AG09309 (cell line): ENCODE measurements around the gene RNASE1.

Experiments used
- DNase-seq: peaks from one replicate; pipeline ENCODE4 v3.0.0-alpha.2; 2010; ENCODE audit warnings: low read depth
- H3K4me3 ChIP-seq: 2 replicates; pipeline ENCODE4 v1.5.1; 2011; ENCODE audit warnings: mild to moderate bottlenecking, low read depth, low read length, moderate library complexity; ENCODE audit not compliant: control insufficient read depth
- TF ChIP-seq, protein P1 (sequence below): IDR thresholded peaks from 2 replicates; pipeline ENCODE4 v1.5.1; 2011; ENCODE audit warnings: mild to moderate bottlenecking, low read depth, low read length, inconsistent platforms; ENCODE audit not compliant: insufficient read depth, control insufficient read depth; ENCODE audit errors: missing control alignments

Gene RNASE1

DNA sequence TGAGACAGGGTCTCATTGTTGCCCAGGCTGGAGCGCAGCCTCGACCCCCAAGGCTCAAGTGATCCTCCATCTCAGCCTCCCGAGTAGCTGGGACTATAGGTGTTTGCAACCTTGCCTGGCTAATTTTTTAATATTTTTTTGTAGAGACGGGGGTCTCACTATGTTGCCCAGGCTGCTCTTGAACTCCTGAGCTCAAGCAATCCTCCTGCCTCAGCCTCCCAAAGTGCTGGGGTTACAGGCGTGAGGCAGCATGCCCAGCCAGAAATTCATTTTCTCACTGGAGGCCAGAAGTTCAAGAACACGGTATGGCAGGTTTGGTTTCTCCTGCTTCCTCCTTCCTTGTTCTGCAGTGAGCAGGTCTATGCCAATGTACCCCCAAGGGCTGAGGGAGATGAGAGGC lies 3.7 kb downstream of the RNASE1 start:
- no peak overlapping the region for H3K4me3 ChIP-seq
- no peak for DNase-seq
- TF ChIP-seq, protein P1, sequence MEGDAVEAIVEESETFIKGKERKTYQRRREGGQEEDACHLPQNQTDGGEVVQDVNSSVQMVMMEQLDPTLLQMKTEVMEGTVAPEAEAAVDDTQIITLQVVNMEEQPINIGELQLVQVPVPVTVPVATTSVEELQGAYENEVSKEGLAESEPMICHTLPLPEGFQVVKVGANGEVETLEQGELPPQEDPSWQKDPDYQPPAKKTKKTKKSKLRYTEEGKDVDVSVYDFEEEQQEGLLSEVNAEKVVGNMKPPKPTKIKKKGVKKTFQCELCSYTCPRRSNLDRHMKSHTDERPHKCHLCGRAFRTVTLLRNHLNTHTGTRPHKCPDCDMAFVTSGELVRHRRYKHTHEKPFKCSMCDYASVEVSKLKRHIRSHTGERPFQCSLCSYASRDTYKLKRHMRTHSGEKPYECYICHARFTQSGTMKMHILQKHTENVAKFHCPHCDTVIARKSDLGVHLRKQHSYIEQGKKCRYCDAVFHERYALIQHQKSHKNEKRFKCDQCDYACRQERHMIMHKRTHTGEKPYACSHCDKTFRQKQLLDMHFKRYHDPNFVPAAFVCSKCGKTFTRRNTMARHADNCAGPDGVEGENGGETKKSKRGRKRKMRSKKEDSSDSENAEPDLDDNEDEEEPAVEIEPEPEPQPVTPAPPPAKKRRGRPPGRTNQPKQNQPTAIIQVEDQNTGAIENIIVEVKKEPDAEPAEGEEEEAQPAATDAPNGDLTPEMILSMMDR = no peak

DNA sequence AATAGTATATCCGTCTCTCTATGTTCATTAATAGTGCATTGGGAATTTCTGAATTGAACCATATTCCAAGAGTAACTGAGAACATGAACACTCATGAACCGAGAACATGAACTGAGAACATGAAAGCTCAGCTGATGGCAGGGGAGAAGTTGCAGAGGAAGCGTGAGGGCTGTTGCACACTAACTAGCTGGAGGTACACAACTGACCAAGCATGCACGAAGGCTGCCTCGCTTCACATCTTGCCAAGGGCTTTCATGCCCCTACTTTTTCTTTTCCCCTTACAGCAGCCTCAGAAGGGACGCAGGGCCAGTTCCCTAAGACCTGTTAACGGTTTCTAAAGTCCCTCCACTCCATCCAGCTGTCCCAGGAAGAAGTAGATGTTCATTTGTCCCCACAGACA lies 4.3 kb downstream of the RNASE1 start:
- DNase-seq = no peak
- TF ChIP-seq, protein P1 = no peak
- H3K4me3 ChIP-seq = no peak overlapping the region

DNA sequence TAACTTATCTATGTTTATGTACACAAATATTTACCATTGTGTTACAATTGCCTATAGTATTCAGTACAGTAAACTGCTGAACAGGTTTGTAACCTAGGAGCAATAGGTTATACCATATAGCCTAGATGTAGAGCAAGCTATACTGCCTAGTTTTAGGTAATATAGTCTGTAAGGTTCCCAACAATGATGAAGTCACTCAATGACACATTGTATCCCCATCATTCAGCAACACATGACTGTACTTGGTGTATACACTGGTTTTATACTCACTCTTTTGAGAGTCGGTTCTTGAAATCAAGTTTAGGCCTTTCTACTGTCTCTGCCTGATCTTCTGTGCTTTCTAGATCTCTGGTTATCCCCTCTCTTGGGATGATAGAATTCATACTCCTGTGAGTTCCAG lies 5.5 kb downstream of the RNASE1 start:
- no peak overlapping the region for H3K4me3 ChIP-seq
- DNase-seq = no peak
- TF ChIP-seq, protein P1 = no peak

DNA sequence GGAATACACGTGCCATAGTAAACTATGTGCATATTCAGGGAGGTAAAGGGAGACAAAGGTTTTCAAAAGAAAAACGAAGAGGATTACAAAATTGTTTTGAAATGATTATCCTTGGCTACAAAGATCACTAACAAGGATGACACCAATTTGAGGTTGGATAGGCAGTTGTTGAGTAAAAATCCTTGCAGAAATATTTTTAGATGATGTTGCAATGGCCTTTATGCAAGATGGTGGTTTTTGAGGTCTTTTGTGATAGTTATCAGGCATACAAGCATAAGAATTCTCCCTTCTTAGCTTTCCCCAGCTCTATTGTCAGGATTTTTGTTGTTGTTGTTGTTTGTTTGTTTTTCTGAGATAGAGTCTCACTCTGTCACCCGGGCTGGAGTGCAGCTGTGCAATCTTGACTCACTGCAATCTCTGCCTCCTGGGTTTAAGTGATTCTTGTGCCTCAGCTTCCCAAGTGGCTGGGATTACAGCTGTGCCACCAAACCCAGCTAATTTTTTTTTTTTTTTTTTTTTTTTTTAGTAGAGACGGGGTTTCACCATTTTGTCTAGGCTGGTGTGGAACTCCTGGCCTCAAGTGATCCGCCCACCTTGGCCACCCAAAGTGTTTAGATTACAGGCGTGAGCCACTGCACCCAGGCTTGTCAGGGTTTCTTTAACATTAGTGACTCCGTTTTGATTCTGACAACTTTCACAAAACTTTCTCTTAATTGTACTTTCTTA lies 7.8 kb downstream of the RNASE1 start:
- DNase-seq = no peak
- TF ChIP-seq, protein P1 = no peak
- no peak overlapping the region for H3K4me3 ChIP-seq

DNA sequence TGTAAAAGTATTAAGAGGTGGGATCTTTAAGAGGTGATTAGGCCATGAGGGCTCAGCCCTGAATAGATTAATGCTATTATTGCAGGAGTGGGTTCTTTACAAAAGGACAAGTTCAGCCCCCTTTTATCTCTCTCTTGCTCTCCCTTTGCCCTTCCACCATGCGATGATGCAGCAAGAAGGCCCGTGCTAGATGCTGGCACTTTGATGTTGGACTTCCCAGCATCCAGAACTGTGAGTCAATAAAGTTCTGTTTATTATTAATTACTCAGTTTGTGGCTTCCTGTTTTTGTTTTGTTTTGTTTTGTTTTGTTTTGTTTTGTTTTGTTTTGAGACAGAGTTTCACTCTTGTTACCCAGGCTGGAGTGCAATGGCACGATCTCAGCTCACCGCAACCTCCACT lies 10.1 kb downstream of the RNASE1 start:
- DNase-seq = no peak
- TF ChIP-seq, protein P1 = no peak
- no peak overlapping the region for H3K4me3 ChIP-seq

DNA sequence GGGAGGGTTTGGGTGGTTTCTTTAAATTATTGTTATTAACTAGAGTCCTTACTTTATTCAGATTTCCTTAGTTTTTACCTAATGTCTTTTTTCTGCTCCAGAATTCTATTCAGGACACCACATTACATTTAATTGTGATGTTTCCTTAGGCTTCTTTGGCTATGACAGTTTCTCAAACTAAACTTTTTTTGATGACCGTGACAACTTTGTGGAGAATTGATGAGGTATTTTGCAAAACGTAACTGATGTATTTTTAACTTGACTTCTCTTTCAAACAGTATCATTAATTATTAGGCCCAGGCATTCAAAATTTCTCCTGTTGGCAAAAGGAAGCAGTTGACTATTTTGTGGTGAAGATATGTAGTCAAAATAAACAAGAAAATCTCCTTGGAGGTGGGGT lies 11.0 kb downstream of the RNASE1 start:
- TF ChIP-seq, protein P1 = no peak
- no peak for DNase-seq
- H3K4me3 ChIP-seq = no peak overlapping the region

DNA sequence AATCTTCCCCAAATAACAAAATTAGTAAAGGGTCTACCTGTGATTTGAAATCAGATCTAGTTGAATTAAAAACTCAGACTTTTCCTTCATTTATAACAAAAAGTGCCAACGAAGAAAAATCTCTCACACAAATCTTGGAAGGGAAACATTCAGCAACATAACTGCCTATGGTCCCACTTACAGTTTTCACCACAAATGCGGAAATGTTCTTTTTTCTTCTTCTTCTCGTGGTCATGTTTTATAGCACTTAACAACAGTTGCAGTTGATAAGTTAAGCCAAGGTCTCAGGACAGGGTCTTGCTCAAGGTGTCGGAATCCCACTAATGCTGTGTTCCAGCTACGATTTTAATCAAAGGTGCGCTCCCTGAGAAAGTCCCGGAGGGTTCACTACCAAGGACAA lies 11.5 kb downstream of the RNASE1 start:
- no peak for DNase-seq
- no peak overlapping the region for H3K4me3 ChIP-seq
- TF ChIP-seq, protein P1 = no peak
